ENCODE results near the gene PIKFYVE. TPM values are rescaled to one million over a fixed set of nuclear protein-coding genes. Genes with fewer than 3 reads are reported as not detected.
A peak's percentile ranks its signal among the peaks of the same experiment; 100 is the strongest.
"Not testable (repeated sequence)": the region's sequence is repeated elsewhere in the genome, so short reads cannot be mapped to it uniquely, and the experiment has no call there.

PIKFYVE gene
- total RNA-seq, 1 donor from 2014 or later: 34.1 TPM

DNA sequence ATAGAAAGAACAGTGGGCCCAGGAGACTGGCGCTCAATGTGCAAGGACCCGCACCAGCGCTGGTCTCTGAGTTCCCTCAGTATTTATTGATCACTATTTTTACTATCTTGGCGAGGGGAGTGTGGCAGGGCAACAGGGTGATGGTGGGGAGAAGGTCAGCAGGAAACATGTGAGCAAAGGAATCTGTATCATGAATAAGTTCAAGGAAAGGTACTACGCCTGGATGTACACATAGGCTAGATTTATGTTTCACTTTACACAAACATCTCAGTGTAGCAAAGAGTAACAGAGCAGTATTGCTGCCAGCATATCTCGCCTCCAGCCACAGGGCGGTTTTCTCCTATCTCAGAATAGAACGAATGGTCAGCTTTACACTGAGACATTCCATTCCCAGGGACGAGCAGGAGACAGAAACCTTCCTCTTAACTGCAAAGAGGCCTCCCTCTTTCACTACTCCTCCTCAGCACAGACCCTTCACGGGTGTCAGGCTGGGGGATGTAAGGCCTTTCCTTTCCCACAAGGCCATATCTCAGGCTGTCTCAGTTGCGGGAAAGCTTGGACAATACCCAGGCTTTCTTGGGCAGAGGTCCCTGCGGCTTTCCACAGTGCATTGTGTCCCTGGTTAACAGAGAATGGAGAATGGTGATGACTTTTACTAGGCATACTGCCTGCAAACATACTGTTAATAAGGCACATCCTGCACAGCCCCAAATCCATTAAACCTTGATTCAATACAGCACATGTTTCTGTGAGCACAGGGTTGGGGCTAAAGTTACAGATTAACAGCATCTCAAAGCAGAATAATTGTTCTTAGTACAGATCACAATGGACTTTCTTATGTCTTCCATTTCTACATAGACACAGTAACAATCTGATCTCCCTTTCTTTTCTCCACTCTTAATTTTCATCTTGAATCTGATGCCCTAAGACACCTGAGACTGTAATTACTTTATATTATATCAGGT lies 8.9 kb upstream of the PIKFYVE start:
- H3K27ac Mint-ChIP-seq; DNase-seq (ENCODE audit: low spot score); H3K27me3 Mint-ChIP-seq (ENCODE audit: low read depth); H3K4me3 Mint-ChIP-seq (ENCODE audit: low read depth); H3K9me3 Mint-ChIP-seq: not testable (repeated sequence)
- peaks cover 17% of the 10 kb centered on the region for H3K36me3 Mint-ChIP-seq (ENCODE audit: low read depth)
- intact Hi-C loops (cut with micrococcal nuclease): loop anchor here (10.0 kb wide), 3 partner anchors 242 to 1492 kb away; partner anchors contain the start of genes FASTKD2, FZD5 and MDH1B
- peaks cover 20% of the 10 kb centered on the region for H3K4me1 Mint-ChIP-seq (ENCODE audit: low read depth)

DNA sequence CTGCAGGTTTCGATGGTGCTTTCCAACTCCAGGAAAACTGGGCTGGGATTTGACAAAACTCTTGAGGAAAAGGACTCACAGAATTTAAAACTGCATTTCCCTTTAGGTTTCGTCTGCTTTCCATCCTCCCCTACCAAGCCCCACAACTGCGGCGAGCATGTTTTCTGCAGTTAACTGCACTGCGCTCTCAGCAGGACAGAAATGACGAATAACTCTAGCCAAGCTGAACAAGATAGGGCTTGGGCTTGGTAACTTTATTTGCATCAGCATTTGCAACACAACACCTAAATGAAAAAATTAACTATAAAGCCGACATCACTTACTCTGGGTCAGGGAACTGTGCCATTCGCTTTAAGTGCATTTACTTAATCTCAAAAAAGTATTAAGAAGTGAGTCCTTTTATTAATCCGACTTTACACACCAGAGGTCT lies 669 bp upstream of the PIKFYVE start:
- peaks cover 6% of the 10 kb centered on the region for H3K9me3 Mint-ChIP-seq
- peak; percentile 30 for DNase-seq (ENCODE audit: low spot score)
- no peaks in the 10 kb centered on the region for H3K27me3 Mint-ChIP-seq (ENCODE audit: low read depth)
- H3K4me1 Mint-ChIP-seq (ENCODE audit: low read depth): peaks cover 44% of the 10 kb centered on the region
- peak overlapping the region; percentile 95 for H3K27ac Mint-ChIP-seq
- peaks cover 21% of the 10 kb centered on the region for H3K36me3 Mint-ChIP-seq (ENCODE audit: low read depth)
- H3K4me3 Mint-ChIP-seq (ENCODE audit: low read depth): peak overlapping the region; percentile 92
- intact Hi-C loops (cut with micrococcal nuclease): loop anchor here (10.0 kb wide), 1 partner anchor 741 kb away; the partner anchor contains the start of gene CREB1

GRCh38 chr2:208266553-208266893 lies 468 bp downstream of the PIKFYVE start:
- intact Hi-C loops (cut with micrococcal nuclease): loop anchor here (1.0 to 10.0 kb wide), 5 partner anchors 12 to 742 kb away; partner anchors contain the start of genes CREB1 and METTL21A
- no peak for DNase-seq (ENCODE audit: low spot score)
- Mint-ChIP-seq H3K27me3 (ENCODE audit: low read depth) (no peaks in the 10 kb centered on the region), H3K36me3 (ENCODE audit: low read depth) (peaks cover 29% of the 10 kb centered on the region), H3K27ac (peak overlapping the region; percentile 95), H3K9me3 (peaks cover 6% of the 10 kb centered on the region), H3K4me1 (ENCODE audit: low read depth) (peaks cover 49% of the 10 kb centered on the region), H3K4me3 (ENCODE audit: low read depth) (peak overlapping the region; percentile 92)

DNA sequence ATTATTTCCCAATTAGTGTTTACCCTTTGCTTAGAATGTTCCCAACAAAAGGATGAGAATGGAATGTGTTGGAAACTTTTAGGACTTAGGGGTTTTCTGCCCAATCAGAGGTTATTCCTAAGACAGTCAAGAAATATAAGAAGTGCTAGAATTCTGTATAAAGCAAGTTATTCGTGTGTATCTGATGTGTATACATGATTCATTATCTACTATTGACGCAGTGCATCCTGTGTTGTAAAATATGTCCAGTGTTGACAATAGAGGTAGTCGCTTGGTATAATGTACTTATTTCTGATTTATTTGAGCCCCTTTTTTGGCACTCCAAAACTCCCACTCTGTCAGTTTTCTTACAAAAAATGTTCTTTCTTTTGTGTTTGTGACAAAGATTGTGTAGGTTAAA lies 881 bp downstream of the PIKFYVE start:
- DNase-seq (ENCODE audit: low spot score): no peak
- peak overlapping the region; percentile 95 for H3K27ac Mint-ChIP-seq
- intact Hi-C loops (cut with micrococcal nuclease): loop anchor here (1.0 to 10.0 kb wide), 5 partner anchors 13 to 742 kb away; partner anchors contain the start of genes CREB1 and METTL21A
- no peaks in the 10 kb centered on the region for H3K27me3 Mint-ChIP-seq (ENCODE audit: low read depth)
- peaks cover 49% of the 10 kb centered on the region for H3K4me1 Mint-ChIP-seq (ENCODE audit: low read depth)
- peak overlapping the region; percentile 92 for H3K4me3 Mint-ChIP-seq (ENCODE audit: low read depth)
- peaks cover 30% of the 10 kb centered on the region for H3K36me3 Mint-ChIP-seq (ENCODE audit: low read depth)
- H3K9me3 Mint-ChIP-seq: peaks cover 5% of the 10 kb centered on the region

DNA sequence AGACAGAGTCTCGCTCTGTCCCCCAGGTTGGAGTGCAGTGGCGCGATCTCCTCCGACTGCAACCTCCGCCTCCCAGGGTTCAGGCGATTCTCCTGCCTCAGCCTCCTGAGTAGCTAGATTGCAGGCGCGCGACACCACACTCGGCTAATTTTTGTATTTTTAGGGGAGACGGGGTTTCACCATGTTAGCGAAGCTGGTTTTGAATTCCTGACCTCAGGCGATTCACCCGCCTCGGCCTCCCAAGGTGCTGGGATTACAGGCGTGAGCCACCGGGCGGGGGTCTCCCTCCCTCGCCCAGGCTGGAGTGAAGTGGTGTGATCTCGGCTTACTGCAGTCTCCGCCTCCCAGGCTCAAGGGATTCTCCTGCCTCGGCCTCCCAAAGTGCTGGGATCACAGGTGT lies 1.5 kb downstream of the PIKFYVE start:
- H3K4me1 Mint-ChIP-seq (ENCODE audit: low read depth): peaks cover 49% of the 10 kb centered on the region
- peaks cover 32% of the 10 kb centered on the region for H3K36me3 Mint-ChIP-seq (ENCODE audit: low read depth)
- H3K27ac Mint-ChIP-seq: peak overlapping the region; percentile 95
- H3K9me3 Mint-ChIP-seq; H3K27me3 Mint-ChIP-seq (ENCODE audit: low read depth); DNase-seq (ENCODE audit: low spot score): not testable (repeated sequence)
- H3K4me3 Mint-ChIP-seq (ENCODE audit: low read depth): peak overlapping the region; percentile 92
- intact Hi-C loops (cut with micrococcal nuclease): loop anchor here (2.0 to 10.0 kb wide), 3 partner anchors 13 to 743 kb away; partner anchors contain the start of gene CREB1

DNA sequence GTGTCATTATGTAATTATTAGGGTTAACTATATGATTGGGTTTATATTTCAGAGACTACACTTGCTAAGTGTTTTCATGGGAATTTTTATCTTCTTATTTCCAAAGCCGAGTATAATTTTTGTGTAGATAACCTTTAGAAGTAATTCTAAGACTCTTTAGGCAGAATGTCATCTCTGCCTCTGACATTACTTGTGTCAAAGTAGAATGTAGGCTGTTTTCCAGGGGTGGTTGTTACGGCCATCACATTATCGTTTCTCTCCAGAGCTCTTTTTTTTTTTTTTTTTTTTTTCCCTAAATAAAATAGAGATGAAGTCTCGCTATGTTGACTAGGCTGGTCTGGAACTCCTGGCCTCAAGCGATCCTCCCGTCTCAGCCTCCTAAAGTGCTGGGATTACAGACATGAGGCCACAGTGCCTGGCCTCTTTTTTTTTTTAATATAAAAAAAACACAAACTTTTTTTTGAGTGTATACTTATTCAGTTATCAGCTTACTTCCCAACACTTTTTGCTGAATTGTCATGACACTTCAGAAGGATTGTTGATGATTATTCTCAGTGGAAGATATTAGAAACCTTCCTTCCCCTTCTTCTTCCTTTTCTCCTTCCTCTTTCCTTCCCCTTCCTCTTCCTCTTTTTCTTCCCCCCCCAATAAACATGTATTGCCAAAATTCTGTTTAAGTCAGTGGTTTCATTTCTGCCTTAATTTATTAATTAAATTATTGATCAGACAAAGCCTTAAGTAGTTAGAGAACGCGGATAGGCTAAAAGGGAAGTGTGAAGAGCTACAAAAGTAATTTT lies 2.3 kb downstream of the PIKFYVE start:
- Mint-ChIP-seq H3K4me1 (ENCODE audit: low read depth) (peaks cover 49% of the 10 kb centered on the region), H3K36me3 (ENCODE audit: low read depth) (peaks cover 37% of the 10 kb centered on the region), H3K27me3 (ENCODE audit: low read depth) (no peaks in the 10 kb centered on the region), H3K4me3 (ENCODE audit: low read depth) (peak overlapping the region; percentile 92), H3K9me3 (no peaks in the 10 kb centered on the region), H3K27ac (no peak overlapping the region)
- intact Hi-C loops (cut with micrococcal nuclease): loop anchor here (10.0 kb wide), 1 partner anchor 744 kb away; the partner anchor contains the start of gene CREB1
- DNase-seq (ENCODE audit: low spot score): no peak

DNA sequence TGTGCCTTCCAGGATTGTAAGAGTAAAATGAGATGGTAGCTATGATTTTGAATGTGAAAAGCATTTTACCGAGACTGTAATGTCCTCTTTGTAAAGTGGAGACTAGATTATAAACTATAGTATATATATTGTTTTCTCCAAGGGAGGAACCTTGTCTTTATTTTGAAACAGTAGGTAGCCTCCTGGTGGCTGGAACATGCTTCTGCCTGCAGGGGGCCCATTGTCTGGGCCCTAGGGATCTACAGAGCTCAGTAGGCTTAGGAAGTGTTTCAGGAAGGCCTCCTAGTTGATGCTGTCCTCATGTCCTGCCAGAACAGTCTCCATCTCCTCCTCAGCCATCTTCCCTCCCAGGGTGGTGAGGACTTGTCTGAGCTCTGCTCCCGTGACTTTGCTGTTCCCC lies 3.0 kb downstream of the PIKFYVE start:
- Mint-ChIP-seq H3K4me3 (ENCODE audit: low read depth) (no peak overlapping the region), H3K27ac (no peak overlapping the region), H3K36me3 (ENCODE audit: low read depth) (peaks cover 40% of the 10 kb centered on the region), H3K9me3 (no peaks in the 10 kb centered on the region), H3K27me3 (ENCODE audit: low read depth) (no peaks in the 10 kb centered on the region), H3K4me1 (ENCODE audit: low read depth) (peaks cover 47% of the 10 kb centered on the region)
- no peak for DNase-seq (ENCODE audit: low spot score)
- intact Hi-C loops (cut with micrococcal nuclease): loop anchor here (10.0 kb wide), 1 partner anchor 744 kb away; the partner anchor contains the start of gene CREB1

- Mint-ChIP-seq H3K4me1 (ENCODE audit: low read depth) (peaks cover 18% of the 10 kb centered on the region), H3K36me3 (ENCODE audit: low read depth) (peaks cover 84% of the 10 kb centered on the region), H3K9me3 (peaks cover 4% of the 10 kb centered on the region), H3K4me3 (ENCODE audit: low read depth) (no peak overlapping the region), H3K27me3 (ENCODE audit: low read depth) (no peaks in the 10 kb centered on the region), H3K27ac (no peak overlapping the region)
- intact Hi-C loops (cut with micrococcal nuclease): no loop called here
- DNase-seq (ENCODE audit: low spot score): no peak
Measured at GRCh38 chr2:208274748-208275147, 8.7 kb downstream of the PIKFYVE start.

DNA sequence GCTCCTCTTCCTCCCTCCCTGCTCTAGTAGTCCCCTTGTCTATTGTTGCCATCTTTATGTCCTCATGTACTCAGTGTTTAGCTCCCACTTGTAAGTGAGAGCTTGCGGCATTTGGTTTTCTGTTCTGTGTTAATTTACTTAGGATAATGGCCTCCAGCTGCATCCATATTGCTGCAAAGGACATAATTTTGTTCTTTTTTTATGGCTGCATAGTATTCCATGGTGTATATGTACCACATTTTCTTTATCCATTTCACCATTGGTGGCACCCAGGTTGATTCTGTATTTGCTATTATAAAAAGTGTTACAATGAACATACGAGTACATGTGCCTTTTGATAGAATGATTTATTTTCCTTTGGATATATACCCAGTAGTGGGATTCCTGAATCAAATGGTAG lies 12.5 kb downstream of the PIKFYVE start:
- H3K36me3 Mint-ChIP-seq (ENCODE audit: low read depth): peaks cover 95% of the 10 kb centered on the region
- intact Hi-C loops (cut with micrococcal nuclease): no loop called here
- H3K4me1 Mint-ChIP-seq (ENCODE audit: low read depth): peaks cover 26% of the 10 kb centered on the region
- no peaks in the 10 kb centered on the region for H3K27me3 Mint-ChIP-seq (ENCODE audit: low read depth)
- peaks cover 4% of the 10 kb centered on the region for H3K9me3 Mint-ChIP-seq
- H3K27ac Mint-ChIP-seq: no peak overlapping the region
- no peak overlapping the region for H3K4me3 Mint-ChIP-seq (ENCODE audit: low read depth)
- DNase-seq (ENCODE audit: low spot score): no peak

GRCh38 chr2:208279236-208279635 lies 13.2 kb downstream of the PIKFYVE start:
- no peak for DNase-seq (ENCODE audit: low spot score)
- peaks cover 4% of the 10 kb centered on the region for H3K9me3 Mint-ChIP-seq
- intact Hi-C loops (cut with micrococcal nuclease): no loop called here
- peaks cover 90% of the 10 kb centered on the region for H3K36me3 Mint-ChIP-seq (ENCODE audit: low read depth)
- H3K4me3 Mint-ChIP-seq (ENCODE audit: low read depth): no peak overlapping the region
- no peak overlapping the region for H3K27ac Mint-ChIP-seq
- no peaks in the 10 kb centered on the region for H3K27me3 Mint-ChIP-seq (ENCODE audit: low read depth)
- H3K4me1 Mint-ChIP-seq (ENCODE audit: low read depth): peaks cover 24% of the 10 kb centered on the region

DNA sequence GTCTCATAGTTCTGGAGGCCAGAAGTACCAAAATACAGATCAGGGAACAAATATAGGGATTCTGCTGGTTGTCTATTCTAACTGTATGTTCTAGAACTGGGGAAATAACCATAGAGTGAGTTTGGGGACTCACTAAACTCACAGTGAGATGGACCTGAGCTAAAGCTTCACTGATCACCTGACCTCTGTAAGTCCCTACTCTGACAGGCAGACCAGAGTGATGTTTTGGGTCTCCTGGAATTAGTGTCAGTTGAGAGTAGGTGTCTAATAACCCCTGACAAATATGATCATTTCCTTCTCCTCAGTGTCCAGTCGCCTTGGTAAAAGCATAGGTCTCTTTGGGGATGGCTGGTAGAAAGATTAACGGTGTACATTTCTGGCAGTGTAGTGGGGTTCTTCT lies 14.2 kb downstream of the PIKFYVE start:
- H3K9me3 Mint-ChIP-seq: peaks cover 4% of the 10 kb centered on the region
- no peak for DNase-seq (ENCODE audit: low spot score)
- peaks cover 82% of the 10 kb centered on the region for H3K36me3 Mint-ChIP-seq (ENCODE audit: low read depth)
- intact Hi-C loops (cut with micrococcal nuclease): loop anchor here (2.0 kb wide), 1 partner anchor 13 kb away; the partner anchor contains the start of gene PIKFYVE
- H3K27me3 Mint-ChIP-seq (ENCODE audit: low read depth): no peaks in the 10 kb centered on the region
- no peak overlapping the region for H3K27ac Mint-ChIP-seq
- peaks cover 22% of the 10 kb centered on the region for H3K4me1 Mint-ChIP-seq (ENCODE audit: low read depth)
- H3K4me3 Mint-ChIP-seq (ENCODE audit: low read depth): no peak overlapping the region

- intact Hi-C loops (cut with micrococcal nuclease): loop anchor here (2.0 kb wide), 1 partner anchor 14 kb away; the partner anchor contains the start of gene PIKFYVE
- H3K36me3 Mint-ChIP-seq (ENCODE audit: low read depth): peaks cover 81% of the 10 kb centered on the region
- H3K4me3 Mint-ChIP-seq (ENCODE audit: low read depth): no peak overlapping the region
- DNase-seq (ENCODE audit: low spot score): no peak
- no peaks in the 10 kb centered on the region for H3K27me3 Mint-ChIP-seq (ENCODE audit: low read depth)
- H3K27ac Mint-ChIP-seq: peak overlapping the region; percentile 66
- peaks cover 4% of the 10 kb centered on the region for H3K9me3 Mint-ChIP-seq
- peaks cover 24% of the 10 kb centered on the region for H3K4me1 Mint-ChIP-seq (ENCODE audit: low read depth)
Measured at GRCh38 chr2:208280933-208281332, 14.9 kb downstream of the PIKFYVE start.
